GM18870 (cell line): Measurements from ENCODE around the gene TMEM181.
"Not testable (repeated sequence)": the region's sequence is repeated elsewhere in the genome, so short reads cannot be mapped to it uniquely, and the experiment has no call there.

ENCODE experiments used
- ATAC-seq: cut with Tn5 transposase; IDR thresholded peaks from one replicate; pipeline ENCODE4 v1.9.1; 2021; ENCODE audit warnings: moderate library complexity; ENCODE audit not compliant: unreplicated experiment

The TMEM181 gene

DNA sequence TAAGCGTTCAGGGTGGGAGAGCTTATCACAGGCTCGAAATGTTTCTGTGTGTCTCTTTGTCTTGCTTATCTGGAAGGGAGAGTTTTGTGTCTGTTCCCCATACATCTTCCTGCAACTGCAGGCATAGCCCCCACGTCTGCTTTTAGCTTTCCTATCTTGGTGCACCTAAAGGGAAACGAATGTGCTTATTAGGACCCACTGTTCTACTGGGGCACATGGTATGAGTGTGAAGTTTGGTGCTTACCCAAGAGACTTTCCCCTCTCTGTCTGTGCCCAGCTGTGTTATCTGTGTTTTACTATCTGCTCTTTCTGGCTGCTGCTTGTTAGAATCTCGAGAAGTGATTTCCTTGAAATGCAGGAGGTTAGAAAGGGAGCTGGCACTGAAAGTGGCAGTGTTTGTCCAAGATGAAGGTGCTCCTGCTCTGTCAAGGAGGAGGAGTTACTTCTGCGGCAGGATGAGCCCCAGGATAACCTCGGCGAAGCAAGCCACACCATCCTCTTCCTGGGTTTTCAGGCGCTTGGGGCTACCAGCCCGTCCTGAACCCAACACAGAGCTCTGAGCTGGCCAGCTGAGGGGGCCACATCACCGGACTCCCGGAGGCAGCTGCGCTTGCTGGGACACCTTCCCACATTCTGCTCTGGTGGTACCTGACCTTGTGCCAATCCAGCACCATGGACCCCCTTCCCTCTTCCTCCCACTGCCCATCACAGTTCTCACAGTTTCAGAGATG, 61.2 kb downstream of the TMEM181 start:
- ATAC-seq = no peak

DNA sequence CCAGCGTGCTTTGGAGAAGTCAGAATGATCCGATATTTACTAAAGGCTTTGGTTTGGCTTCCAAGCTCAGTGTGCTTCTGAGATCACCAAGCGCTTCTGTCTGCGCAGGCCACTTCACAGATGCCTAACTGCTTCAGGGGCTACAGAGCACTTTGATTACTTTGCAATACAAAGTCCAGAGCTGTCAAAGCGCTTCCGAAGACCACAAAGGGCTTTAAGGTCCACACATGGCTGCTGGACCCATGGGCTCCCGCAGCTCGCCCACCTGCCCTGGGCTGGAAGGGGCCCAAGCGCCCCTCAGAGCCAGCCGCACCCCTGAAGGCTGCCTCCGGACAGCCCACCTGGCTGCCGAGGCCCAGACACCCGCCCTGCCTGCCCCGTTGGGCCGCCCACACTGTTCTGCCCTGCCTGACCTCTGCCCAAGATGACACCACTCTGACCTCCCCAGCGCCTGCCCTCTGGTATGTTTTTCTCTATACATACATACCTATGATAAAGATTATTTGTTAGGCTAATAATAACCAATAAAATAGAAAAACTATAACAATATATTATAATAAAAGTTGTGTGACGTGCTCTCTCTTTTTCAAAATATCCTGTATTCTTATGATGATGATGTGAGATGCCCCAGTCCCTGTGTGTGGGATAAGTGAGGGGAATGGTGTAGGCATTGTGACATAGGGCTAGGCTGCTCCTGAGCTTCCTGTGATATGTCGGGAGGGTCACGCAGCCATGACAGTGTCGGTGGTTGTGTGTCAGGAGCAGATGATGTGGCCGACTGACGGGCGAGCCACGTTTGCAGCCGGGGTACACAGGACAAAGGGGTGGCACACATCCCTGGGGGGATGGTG, 62.0 kb downstream of the TMEM181 start:
- ATAC-seq = no peak

DNA sequence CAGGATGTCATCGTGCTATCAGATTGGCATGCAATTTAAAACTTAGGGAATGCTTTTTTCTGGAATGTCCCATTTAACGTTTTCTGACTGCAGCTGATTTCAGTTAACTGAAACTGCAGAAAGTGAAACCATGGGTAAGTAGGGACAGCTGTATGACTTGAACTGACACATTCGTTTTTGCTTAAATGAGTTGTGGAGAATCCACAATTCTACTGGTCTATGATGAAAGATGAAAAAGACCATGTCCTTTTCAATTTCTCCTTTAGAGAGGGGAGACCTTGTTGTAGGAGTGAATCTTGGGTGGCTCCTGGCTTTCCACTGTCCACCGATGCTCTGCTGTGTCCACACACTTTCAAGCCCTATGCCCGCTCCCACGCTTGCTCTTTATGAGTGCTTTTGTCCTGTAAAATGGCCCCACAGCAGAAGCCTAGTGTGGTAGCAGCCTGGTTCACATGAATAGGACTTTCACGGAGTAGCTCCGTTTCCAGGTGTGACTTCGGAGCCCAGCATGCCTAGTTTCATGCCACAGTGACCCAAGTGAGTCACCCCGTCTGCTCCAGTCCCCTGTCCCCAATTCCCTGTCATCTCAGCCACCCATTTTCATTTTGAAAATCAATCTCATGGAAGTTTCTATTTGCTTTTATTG, 62.8 kb downstream of the TMEM181 start:
- no peak for ATAC-seq

DNA sequence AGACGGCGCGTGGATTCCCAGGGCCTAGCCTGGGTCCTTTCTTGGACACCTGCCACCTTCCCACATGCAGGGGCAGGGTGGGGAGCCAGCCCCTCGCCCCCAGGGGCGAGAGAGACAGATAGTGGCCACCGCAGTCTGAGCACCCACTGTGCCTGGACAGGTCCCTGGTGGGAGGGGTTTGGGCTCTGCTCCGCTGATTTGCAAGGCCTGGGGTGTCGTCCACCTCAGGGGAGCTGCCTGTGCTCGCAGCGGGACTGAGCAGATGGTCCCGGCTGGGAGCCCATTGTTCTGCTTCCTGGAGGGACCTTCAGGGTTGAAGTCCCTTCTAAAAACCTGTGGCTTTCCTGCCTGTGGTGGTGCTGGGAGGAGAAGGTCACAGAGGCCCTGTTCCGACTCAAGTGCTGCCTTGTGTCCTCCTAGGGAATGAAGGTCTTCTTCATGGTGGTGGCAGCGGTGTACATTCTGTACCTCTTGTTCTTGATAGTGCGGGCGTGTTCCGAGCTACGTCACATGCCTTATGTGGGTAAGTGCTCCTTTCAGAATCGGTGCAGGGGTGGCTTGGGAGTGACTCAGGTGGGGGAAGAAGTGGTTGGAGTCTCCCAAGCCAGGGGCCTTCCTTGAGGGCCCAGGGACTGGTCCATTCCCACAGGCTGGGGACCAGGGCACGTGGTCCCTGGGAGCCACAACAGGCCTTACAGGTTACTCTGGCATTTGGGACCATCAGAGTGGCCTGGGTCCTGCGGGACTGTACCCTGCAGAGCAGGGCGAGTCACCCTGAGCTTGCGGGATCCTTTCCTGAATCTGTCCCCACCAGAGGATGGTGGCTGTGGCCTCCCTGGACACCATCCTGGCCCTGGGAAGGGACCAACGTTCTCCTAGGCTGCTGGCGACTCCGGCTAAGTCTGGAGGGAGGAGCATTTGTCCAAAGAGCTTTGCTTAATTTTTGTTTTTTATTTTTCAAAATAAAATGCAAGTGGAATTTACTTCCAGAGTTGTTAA, 65.1 kb downstream of the TMEM181 start:
- ATAC-seq = no peak

DNA sequence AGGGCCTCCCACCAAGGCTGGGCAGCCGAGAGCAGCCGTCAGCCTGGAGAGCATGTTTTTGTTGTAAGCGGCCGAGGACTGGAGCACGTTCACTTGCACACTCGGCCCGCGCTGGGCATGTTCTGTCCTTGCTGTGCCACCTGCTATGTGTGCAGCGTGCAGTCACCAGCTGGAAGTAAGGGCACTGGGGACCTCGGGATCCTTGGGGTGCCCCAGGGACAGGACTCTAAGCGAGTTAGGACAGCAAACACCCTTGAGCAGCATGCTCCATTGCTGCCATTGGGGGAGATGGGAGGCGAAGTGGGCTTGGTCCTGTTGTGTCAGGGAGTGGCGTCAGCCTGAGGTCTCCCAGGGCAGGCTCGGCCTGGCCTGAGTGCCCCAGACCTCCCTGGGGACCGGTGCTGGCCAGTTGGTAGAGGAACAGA, 66.0 kb downstream of the TMEM181 start:
- no peak for ATAC-seq

DNA sequence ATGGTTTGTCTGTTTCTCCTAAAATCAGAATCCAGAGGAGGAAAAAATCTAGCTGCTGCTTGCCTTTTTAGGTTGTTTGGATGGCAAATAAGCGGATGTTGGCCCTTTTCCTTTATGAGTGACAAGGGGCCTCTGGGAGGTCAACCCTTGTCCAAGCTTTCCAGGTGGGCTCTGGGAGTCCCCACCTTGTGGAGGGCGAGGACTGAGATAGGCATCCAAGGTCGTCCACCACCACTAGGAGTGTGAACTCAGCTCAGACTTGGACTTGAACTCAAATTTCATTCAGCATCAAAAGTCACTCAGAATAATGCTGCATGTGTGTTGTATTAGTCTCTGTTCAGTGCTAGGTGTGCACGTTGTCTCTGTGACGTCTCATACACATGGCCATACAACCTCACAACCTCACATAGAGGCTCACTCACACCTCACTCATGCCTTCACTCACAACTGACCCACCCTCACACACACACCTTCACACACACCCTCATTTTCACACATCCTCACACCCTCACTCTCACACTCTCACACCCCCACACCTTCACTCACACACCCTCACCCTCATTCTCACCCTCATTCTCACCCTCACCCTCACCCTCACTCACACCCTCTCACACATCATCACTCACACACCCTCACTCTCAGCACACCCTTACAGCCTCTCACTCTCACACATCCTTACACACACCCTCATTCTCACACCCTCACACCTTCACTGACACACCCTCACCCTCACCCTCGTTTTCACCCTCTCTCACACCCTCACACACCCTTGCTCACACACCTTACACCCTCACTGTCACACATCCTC, 66.7 kb downstream of the TMEM181 start:
- ATAC-seq = no peak

DNA sequence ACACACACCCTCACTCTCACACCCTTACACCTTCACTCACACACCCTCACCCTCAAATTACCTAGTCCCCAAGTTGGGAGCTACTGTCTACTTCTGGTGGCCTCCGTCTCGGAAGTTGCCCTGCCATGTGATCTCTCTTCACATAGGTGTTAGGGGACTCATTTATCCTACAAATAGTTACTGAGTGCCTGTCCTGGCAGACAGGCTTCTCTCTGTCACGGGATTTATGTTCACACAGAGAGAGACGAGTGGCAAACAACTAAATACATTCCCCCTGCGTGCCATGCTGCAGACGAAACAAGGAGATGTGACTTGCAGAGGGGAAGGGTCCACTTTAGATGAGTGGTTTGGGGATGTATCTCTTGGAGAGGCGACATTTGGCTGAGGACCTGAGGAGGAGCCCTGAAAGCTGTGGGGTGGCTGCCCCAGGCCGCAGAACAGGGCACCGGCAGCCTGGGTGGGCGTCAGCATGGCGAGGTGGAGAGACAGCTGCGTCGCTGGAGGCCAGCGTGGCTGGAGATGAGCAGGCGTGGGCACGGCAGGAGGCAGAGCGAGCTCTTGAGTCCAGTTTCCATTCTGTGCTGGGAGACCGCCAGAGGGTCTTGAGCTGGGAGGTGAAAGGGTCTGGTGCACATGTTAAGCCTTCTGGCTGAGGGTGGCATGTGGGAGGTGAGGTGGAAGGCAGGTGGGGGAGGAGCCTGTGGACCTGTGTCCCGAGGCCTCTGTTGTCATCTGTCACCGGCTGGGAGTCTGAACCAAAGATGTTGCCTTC, 67.5 kb downstream of the TMEM181 start:
- no peak for ATAC-seq

DNA sequence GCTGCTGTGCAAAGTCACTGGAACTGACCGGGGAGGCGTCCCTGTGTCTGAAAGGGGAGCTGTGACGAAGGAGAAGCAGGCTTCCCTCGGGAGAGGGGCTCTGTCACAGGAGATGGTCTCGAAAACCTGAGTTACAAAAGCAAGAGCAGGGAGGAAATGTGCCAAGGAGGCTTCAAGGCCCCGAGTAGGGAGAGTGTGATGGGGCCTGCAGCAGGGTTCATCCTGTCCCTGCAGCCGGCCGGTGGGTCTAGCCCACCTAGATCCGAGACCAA, 68.0 kb downstream of the TMEM181 start:
- no peak for ATAC-seq

DNA sequence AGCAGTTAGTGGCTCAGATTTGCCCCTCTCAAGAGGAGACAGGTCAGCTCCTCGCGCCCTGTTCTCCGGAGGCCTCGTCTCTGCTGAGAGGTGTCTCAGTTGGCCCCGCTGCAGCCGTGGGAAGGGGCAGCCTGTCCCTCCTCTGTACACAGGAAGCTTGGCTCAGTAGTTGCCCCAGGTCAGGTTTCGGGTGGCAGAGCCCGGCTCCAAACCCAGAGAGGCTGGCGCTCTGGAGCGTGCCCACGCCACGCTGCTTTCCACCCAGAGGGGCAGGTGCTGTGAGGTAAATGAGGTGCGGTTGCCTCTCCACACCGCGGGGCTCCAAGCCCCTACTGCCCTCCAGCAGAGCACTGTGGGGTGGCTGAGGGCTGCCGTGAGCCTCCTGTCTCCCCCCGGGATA, 68.7 kb downstream of the TMEM181 start:
- ATAC-seq = no peak

DNA sequence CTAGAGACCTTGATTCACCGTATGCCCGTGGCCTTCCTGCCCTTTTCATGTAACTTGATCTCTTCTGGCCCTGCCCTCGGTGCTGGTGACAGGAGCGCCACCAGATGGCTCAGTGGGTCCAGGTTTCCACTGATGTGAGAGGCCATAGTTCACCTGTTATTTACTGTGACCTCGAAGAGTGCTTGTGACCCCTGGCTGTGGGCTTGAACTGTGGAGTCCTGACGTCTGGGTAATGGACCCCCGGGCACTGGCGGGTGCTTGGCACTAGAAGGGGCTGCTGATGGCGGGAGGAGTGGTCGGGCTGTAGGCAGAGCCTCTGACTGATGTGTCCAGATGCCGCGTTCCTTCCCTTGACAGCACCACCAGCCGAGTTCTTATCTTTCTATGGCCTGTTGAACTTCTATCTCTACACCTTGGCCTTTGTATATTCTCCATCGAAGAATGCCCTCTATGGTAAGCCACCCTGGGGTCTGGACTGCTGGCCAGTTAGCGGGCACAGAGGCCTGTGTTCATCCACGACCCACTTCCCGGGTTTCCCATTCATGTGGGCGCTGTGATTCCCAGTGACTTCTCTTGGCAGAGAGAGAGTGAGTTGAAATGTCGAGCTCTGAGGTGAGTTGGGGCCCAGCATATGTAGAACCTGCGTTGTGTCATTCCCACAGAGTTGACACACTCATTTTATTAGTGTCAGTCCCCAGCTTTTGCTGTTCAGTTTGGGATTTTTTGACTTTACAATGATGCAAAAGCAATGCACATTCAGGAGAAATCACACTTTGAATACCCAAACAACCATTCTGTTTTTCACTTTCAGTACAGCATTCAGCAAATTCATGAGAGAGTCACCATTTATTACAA, 69.7 kb downstream of the TMEM181 start:
- no peak for ATAC-seq

DNA sequence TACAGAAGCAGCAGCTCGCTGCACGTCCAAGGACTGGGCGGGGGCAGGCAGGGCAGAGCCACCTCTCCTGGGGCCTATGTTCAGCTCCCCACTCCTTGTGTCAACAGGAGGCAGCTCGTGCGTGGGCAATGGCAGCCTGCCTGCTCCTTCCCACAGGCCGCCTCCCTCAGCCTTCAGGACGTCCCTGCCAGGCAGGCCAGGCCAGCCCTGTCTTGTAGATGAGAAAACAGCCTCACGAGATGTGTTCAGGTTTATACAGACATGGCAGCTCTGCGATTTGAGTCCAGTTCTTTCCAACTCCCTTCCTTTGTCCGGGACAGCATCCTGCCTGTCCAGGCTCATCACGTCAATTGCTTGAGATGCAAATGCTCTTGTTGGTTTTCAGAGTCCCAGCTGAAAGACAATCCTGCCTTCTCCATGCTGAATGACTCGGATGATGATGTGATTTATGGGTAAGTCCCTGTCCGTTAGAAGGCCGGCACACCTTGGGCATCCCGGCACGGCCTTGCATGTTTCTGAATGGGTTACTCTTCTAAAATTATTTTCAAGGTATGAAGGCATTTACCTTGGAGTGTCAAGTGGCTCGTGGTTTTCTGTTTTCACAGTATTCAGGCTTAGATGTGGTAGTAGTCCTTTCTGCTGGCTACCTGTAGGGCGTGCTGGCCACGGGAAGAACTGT, 71.2 kb downstream of the TMEM181 start:
- no peak for ATAC-seq

DNA sequence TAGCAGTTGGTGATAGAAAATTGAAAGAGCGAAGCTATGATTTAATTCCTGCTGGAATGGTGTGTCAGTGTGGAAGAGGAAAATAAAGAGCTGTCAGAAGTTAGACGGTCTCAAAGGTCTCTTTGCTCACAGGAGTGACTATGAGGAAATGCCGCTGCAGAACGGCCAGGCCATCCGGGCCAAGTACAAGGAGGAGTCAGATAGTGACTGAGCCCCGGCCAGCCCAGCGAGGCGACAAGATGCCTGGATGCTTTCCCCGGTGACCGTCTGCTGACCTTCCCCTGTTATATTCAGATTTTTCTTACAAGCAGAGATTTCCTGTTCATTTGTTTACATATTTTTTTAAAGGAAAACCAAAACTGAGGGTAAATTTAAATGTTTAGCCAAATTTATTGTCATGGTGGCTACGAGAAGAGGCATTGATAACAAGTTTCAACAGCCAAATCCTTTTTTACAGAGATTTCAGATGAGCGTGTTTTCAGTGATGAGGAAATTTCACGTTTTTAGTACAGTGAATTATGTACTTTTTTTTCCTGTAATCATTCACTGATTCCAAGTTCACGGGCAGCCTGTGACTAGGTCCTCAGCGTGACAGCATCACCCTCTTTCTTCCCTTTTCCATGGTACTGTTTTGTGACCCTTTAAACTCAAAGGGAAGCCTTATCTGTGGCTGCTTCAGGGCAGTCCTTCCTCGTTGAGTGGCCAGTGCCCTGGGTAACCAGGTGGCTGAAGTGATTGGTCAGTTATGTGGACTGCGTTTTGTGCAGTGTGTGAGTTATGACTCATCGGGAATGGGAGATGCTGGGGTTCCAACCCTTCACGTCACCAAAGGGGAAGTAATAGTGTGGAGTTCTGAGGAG, 72.0 kb downstream of the TMEM181 start:
- ATAC-seq = no peak

DNA sequence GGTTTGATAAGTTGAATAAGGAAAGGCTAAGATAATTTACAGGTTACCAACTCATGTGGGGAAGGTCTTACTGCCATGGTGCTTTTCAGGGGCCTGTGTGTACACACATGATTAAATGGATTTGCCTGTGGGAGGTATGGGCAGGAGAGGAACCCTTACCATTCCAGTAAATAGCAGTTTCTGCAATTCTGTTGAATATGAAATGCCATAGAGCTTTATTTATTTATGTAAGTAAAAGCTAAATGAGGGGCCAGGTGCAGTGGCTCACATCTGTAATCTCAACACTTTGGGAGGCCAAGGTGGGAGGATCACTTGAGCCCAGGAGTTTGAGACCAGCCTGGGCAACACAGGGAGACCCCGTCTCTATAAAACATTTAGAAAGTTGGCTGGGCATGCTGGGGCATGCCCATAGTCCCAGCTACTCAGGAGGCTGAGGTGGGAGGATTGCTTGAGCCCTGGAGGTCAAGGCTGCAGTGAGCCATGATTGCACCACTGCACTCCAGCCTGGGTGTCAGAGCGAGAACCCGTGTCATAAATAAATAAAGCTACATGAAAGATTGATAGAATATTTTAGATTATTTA, 72.7 kb downstream of the TMEM181 start:
- not testable (repeated sequence) for ATAC-seq

DNA sequence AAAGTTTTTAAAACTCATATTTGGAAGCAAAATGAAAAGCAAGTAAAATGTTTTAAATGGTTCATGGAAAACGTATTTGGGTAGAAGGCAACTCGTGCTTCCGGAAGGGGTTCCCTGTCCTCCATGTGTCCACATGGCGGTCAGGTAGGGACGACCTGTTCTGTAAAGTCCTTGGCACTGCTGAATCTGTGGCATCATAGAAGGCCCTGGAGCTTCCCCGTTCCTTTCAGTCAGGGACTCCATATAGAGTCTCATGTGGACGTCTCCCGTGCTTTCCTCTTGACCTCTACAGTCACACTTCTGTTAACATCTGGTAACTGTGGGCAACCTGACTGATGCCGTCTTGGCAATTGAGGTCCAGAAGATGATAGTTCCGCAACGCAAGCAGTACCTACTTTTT, 73.2 kb downstream of the TMEM181 start:
- no peak for ATAC-seq

DNA sequence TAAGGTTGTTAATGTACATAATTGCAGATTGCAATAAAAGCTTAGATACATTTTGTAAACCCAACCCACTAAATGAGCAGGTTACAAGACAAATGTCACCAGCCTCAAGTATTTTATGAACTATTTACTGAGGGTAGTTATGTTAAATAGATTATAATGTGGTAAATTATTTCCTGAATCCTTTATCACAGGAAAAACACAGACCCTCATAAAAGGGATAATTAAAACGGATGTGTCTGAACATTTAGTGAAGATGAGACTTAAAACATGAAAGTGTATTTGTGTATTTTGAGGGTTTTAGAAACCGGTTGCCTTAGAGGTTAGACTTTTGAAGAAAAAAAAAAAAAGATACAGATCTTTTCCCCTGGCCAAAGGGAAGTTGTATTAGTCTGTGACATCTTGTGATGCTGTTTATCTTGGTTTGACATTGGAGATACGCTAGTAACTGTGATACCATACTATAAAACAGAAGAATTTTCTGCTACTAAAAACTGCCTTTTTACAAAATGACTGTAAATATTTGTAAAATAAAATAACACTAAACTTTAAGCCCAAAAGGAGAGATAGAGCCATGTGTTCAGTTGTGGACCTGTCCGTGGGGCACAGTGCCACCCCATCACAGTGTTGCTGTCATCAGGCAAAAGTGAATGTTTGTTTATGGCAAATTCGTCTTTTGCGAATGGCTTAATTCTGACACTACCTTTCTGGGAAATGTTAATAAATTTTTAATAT, 75.0 kb downstream of the TMEM181 start:
- no peak for ATAC-seq
